Smooth muscle cell (in vitro differentiated cells): Measurements from ENCODE around the gene NTN3. TPM values are rescaled to one million over a fixed set of nuclear protein-coding genes. Genes with fewer than 3 reads are reported as not detected.

Experiments used
- DNase-seq: peaks from one replicate; lab custom pipeline; 2025; ENCODE audit not compliant: unreplicated experiment; lab: John Stamatoyannopoulos, UW
- H2AFZ ChIP-seq: fragments of 200-600 bp; sonication (generic); 2 replicates; pipeline ENCODE4 v1.6.0; 2016; ENCODE audit warnings: antibody characterized with exemption, low read depth, mild to moderate bottlenecking
- H3F3A ChIP-seq: fragments of 200-600 bp; sonication (generic); 2 replicates; pipeline ENCODE4 v1.6.0; 2017; ENCODE audit warnings: antibody characterized with exemption, low read depth
- H3K27ac ChIP-seq: fragments of 200-600 bp; sonication (generic); 2 replicates; pipeline ENCODE4 v1.5.1; 2016; ENCODE audit warnings: low read depth, mild to moderate bottlenecking
- H3K27me3 ChIP-seq: fragments of 200-600 bp; sonication (generic); 2 replicates; pipeline ENCODE4 v1.6.1; 2016; ENCODE audit warnings: low read depth, mild to moderate bottlenecking
- H3K36me3 ChIP-seq: fragments of 200-600 bp; sonication (generic); 2 replicates; pipeline ENCODE4 v1.5.1; 2016; ENCODE audit warnings: low read depth
- H3K4me1 ChIP-seq: fragments of 200-600 bp; sonication (generic); 2 replicates; pipeline ENCODE4 v1.5.1; 2016; ENCODE audit warnings: low read depth
- H3K4me2 ChIP-seq: fragments of 200-600 bp; sonication (generic); 2 replicates; pipeline ENCODE4 v1.6.0; 2016; ENCODE audit warnings: mild to moderate bottlenecking
- H3K4me3 ChIP-seq: fragments of 200-600 bp; sonication (generic); 2 replicates; pipeline ENCODE4 v1.5.1; 2016; ENCODE audit warnings: mild to moderate bottlenecking
- H3K79me2 ChIP-seq: fragments of 200-600 bp; sonication (generic); 2 replicates; pipeline ENCODE4 v1.6.0; 2016; ENCODE audit warnings: low read depth, mild to moderate bottlenecking
- H3K9ac ChIP-seq: fragments of 200-600 bp; sonication (generic); 2 replicates; pipeline ENCODE4 v1.6.0; 2016; ENCODE audit warnings: low read depth
- H3K9me3 ChIP-seq: fragments of 200-600 bp; sonication (generic); replicated peaks from 2 replicates; pipeline ENCODE4 v1.5.1; 2016; ENCODE audit warnings: low read depth
- H4K20me1 ChIP-seq: fragments of 200-600 bp; sonication (generic); 2 replicates; pipeline ENCODE4 v1.6.0; 2016; ENCODE audit warnings: low read depth
- CTCF ChIP-seq: fragments of 200-600 bp; sonication (generic); IDR thresholded peaks from 2 replicates; pipeline ENCODE4 v1.5.1; 2017; ENCODE audit warnings: borderline replicate concordance, mild to moderate bottlenecking, antibody characterized with exemption; ENCODE audit not compliant: insufficient read depth, poor library complexity, severe bottlenecking
- WGBS: methylation state at CpG from one replicate; pipeline ENCODE4 v1.1.7; 2016; ENCODE audit warnings: low lambda C conversion rate; 5-methylcytosine and 5-hydroxymethylcytosine counted together
- polyA plus RNA-seq: library from polyadenylated mRNA; unstranded; fragments of >200 nt; fragmentation: Nextera tagmentation; extraction: Ambion mirVana; gene quantifications from 2 replicates; pipeline ENCODE4 v1.2.1, GENCODE V29; 2016
- total RNA-seq: library from RNA; depleted of rRNA; stranded (reverse); fragments of >200 nt; gene quantifications from 2 replicates; pipeline ENCODE4 v1.2.3, GENCODE V29; 2014

The NTN3 gene
- total and polyA plus RNA-seq, 2 experiments from 2014 or later = 0.23 to 5.2 TPM

GRCh38 chr16:2468233-2468724 lies 2.8 kb upstream of the NTN3 start:
- no peak for TF ChIP-seq CTCF

GRCh38 chr16:2468725-2469398 lies 2.2 kb upstream of the NTN3 start:
- DNase-seq = no peak
- H3K4me3 ChIP-seq = peak overlapping the region; percentile 67
- 33% methylated on average over 13 of the region's 14 CpGs for WGBS

More at GRCh38 chr16:2468233-2468724, 2.8 kb upstream of the NTN3 start:
- H3K9ac ChIP-seq = peak overlapping the region; percentile 62
- H4K20me1 ChIP-seq = peaks cover 4% of the 10 kb centered on the region
- H3K9me3 ChIP-seq = no peaks in the 10 kb centered on the region
- peak overlapping the region; percentile 98 for H3K4me2 ChIP-seq
- H2AFZ ChIP-seq = peak overlapping the region; percentile 75
- WGBS = 3% methylated on average over 32 of the region's 38 CpGs
- H3K4me1 ChIP-seq = peaks cover 28% of the 10 kb centered on the region
- no peak overlapping the region for H3K27ac ChIP-seq
- DNase-seq = no peak
- peaks cover 8% of the 10 kb centered on the region for H3F3A ChIP-seq
- no peaks in the 10 kb centered on the region for H3K36me3 ChIP-seq
- H3K27me3 ChIP-seq = no peaks in the 10 kb centered on the region
- H3K79me2 ChIP-seq = no peaks in the 10 kb centered on the region
- peak overlapping the region; percentile 67 for H3K4me3 ChIP-seq

GRCh38 chr16:2469399-2470233 lies 1.5 kb upstream of the NTN3 start:
- Histone ChIP-seq H3K4me2 (no peak overlapping the region), H3K27me3 (no peaks in the 10 kb centered on the region), H4K20me1 (peaks cover 4% of the 10 kb centered on the region), H2AFZ (no peak overlapping the region), H3K27ac (no peak overlapping the region), H3K4me1 (peaks cover 33% of the 10 kb centered on the region), H3K4me3 (no peak overlapping the region), H3K79me2 (no peaks in the 10 kb centered on the region), H3K36me3 (no peaks in the 10 kb centered on the region), H3F3A (peaks cover 8% of the 10 kb centered on the region), H3K9me3 (no peaks in the 10 kb centered on the region), H3K9ac (no peak overlapping the region)
- TF ChIP-seq CTCF = no peak
- WGBS = 85% methylated on average over 14 of the region's 16 CpGs
- DNase-seq = no peak

More at GRCh38 chr16:2468725-2469398, 2.2 kb upstream of the NTN3 start:
- Histone ChIP-seq H3F3A (peaks cover 8% of the 10 kb centered on the region), H3K9ac (no peak overlapping the region), H3K4me2 (peak overlapping the region; percentile 98), H2AFZ (no peak overlapping the region), H3K27me3 (no peaks in the 10 kb centered on the region), H3K4me1 (peaks cover 28% of the 10 kb centered on the region), H3K9me3 (no peaks in the 10 kb centered on the region), H4K20me1 (peaks cover 4% of the 10 kb centered on the region), H3K79me2 (no peaks in the 10 kb centered on the region), H3K27ac (no peak overlapping the region), H3K36me3 (no peaks in the 10 kb centered on the region)
- no peak for TF ChIP-seq CTCF
